Endothelial cell (in vitro differentiated cells): ENCODE data around the gene CRIP2. TPM values are rescaled to one million over a fixed set of nuclear protein-coding genes. Genes with fewer than 3 reads are reported as not detected.

Source experiments
- DNase-seq: peaks from one replicate; pipeline ENCODE4 v3.0.0; 2021; ENCODE audit warnings: low spot score
- H3K27ac Mint-ChIP-seq: one replicate; pipeline ENCODE4 v1.8.0; 2021; ENCODE audit warnings: mixed read lengths, inconsistent platforms; ENCODE audit not compliant: unreplicated experiment
- H3K27me3 Mint-ChIP-seq: one replicate; pipeline ENCODE4 v1.8.0; 2021; ENCODE audit warnings: mild to moderate bottlenecking, moderate library complexity, mixed read lengths, inconsistent platforms; ENCODE audit not compliant: unreplicated experiment
- H3K36me3 Mint-ChIP-seq: one replicate; pipeline ENCODE4 v1.8.0; 2021; ENCODE audit warnings: mild to moderate bottlenecking, low read depth, mixed read lengths, inconsistent platforms; ENCODE audit not compliant: unreplicated experiment
- H3K4me1 Mint-ChIP-seq: one replicate; pipeline ENCODE4 v1.8.0; 2021; ENCODE audit warnings: mild to moderate bottlenecking, mixed read lengths, inconsistent platforms; ENCODE audit not compliant: unreplicated experiment
- H3K4me3 Mint-ChIP-seq: one replicate; pipeline ENCODE4 v1.8.0; 2021; ENCODE audit warnings: mild to moderate bottlenecking, mixed read lengths, inconsistent platforms; ENCODE audit not compliant: unreplicated experiment
- H3K9me3 Mint-ChIP-seq: one replicate; pipeline ENCODE4 v1.8.0; 2021; ENCODE audit warnings: mixed read lengths, inconsistent platforms; ENCODE audit not compliant: unreplicated experiment
- CTCF ChIP-seq: fragments of 200-600 bp; sonication (generic); IDR thresholded peaks from one replicate; pipeline ENCODE4 v1.5.0; 2021; ENCODE audit warnings: antibody characterized with exemption; ENCODE audit not compliant: unreplicated experiment
- total RNA-seq: library from RNA; stranded (reverse); fragmentation: NEBNext Ultra II Directional; extraction: Animal tissue kit (Norgen Biotek cat#: 25700); gene quantifications from one replicate; pipeline ENCODE4 v1.2.1, GENCODE V29; 2021; ENCODE audit not compliant: unreplicated experiment

CRIP2 gene
- total RNA-seq, 1 donor from 2014 or later: 67.4 TPM

DNA sequence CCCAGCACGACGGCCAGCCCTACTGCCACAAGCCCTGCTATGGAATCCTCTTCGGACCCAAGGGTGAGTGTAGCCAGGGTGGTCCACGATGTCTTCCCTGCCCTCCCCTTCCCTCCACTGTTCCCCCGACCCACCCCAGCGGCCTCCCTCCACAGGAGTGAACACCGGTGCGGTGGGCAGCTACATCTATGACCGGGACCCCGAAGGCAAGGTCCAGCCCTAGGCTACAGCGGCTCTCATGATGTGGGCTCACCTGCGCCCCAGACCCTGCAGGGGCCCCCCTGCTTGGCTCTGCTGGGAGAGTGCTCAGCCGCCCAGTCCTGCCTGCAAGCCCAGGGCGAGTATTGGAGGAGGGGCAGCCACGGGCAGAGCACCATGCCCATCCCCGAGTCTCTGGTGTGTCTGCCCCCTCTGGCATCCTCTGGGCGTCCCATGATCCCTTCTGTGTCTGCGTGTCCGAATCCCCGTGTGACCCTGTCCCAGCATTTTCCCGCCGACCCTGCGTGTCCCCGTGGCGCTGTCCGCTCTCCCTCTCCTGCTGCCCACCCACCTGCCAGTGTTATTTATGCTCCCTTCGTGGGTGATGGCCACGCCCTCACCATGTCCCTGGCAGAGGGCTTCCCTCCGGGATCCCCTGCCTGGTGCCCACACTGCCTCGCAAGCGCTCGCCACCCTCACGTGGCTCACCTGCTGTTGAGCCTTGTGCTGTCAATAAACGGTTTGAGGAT, 5.0 kb downstream of the CRIP2 start:
- Mint-ChIP-seq H3K4me1 (peaks cover 21% of the 10 kb centered on the region), H3K36me3 (peaks cover 7% of the 10 kb centered on the region), H3K4me3 (peak overlapping the region; percentile 47), H3K9me3 (no peaks in the 10 kb centered on the region), H3K27me3 (peaks cover 38% of the 10 kb centered on the region), H3K27ac (no peak overlapping the region)
- TF ChIP-seq CTCF: no peak
- DNase-seq: no peak

- Mint-ChIP-seq H3K4me3 (no peak overlapping the region), H3K4me1 (peaks cover 22% of the 10 kb centered on the region), H3K36me3 (peaks cover 7% of the 10 kb centered on the region), H3K27ac (peak overlapping the region; percentile 91), H3K9me3 (no peaks in the 10 kb centered on the region), H3K27me3 (peaks cover 39% of the 10 kb centered on the region)
- DNase-seq: no peak
- no peak for TF ChIP-seq CTCF
These were observed 5.7 kb downstream of the CRIP2 start for GRCh38 chr14:105480199-105480746.

GRCh38 chr14:105480807-105481801, 6.5 kb downstream of the CRIP2 start:
- peak; percentile 97 for TF ChIP-seq CTCF
- peak; percentile 99 for DNase-seq

GRCh38 chr14:105481886-105482457, 7.4 kb downstream of the CRIP2 start:
- Mint-ChIP-seq H3K9me3 (no peaks in the 10 kb centered on the region), H3K36me3 (peaks cover 7% of the 10 kb centered on the region), H3K4me1 (peaks cover 19% of the 10 kb centered on the region), H3K4me3 (peak overlapping the region; percentile 73), H3K27me3 (peaks cover 37% of the 10 kb centered on the region), H3K27ac (peak overlapping the region; percentile 95)
- DNase-seq: peak; percentile 87
- peak; percentile 10 for TF ChIP-seq CTCF

More at GRCh38 chr14:105480807-105481801, 6.5 kb downstream of the CRIP2 start:
- Mint-ChIP-seq H3K4me1 (peaks cover 22% of the 10 kb centered on the region), H3K36me3 (peaks cover 7% of the 10 kb centered on the region), H3K27ac (peak overlapping the region; percentile 91), H3K4me3 (no peak overlapping the region), H3K9me3 (no peaks in the 10 kb centered on the region), H3K27me3 (peaks cover 41% of the 10 kb centered on the region)
